Mammary epithelial cell (primary cell): ENCODE measurements around the gene SHH.

Source experiments
- CTCF ChIP-seq, 2 donors: IDR thresholded peaks in 1 of 2; conservative IDR thresholded peaks in 1 of 2; 2 replicates each; pipeline ENCODE4 v1.5.1; 2011 to 2012; ENCODE audit warnings: inconsistent platforms in 2 of 2, low read length in 2 of 2, mild to moderate bottlenecking in 2 of 2, control low read depth in 1 of 2, low read depth in 1 of 2; ENCODE audit not compliant: insufficient read depth in 1 of 2; ENCODE audit errors: extremely low read depth in 1 of 2
- EZH2 ChIP-seq: IDR thresholded peaks from 2 replicates; pipeline ENCODE4 v1.6.1; 2012; ENCODE audit warnings: low read length, inconsistent platforms, borderline replicate concordance

- TF ChIP-seq CTCF (conservative IDR thresholded peaks at IDR 0.05 in 1 of 2, IDR thresholded peaks at IDR 0.05 in 1 of 2; ENCODE audit: extremely low read depth in 1 of 2, insufficient read depth in 1 of 2, low read depth in 1 of 2, low read length in 2 of 2) (no peak), EZH2 (no peak)
These were observed 21.4 kb upstream of the SHH start for GRCh38 chr7:155833651-155834050.
